Activated CD4-positive, alpha-beta T cell treated with anti-CD3 and anti-CD28 coated beads for 24 hours (primary cell): ENCODE results near the gene RPGR.
A peak's percentile ranks its signal among the peaks of the same experiment; 100 is the strongest.

Source experiments
- DNase-seq, 2 donors: peaks; one replicate each; pipeline ENCODE4 v3.0.0-alpha.2; 2020; ENCODE audit warnings: low read depth in 2 of 2

RPGR gene, protein sequence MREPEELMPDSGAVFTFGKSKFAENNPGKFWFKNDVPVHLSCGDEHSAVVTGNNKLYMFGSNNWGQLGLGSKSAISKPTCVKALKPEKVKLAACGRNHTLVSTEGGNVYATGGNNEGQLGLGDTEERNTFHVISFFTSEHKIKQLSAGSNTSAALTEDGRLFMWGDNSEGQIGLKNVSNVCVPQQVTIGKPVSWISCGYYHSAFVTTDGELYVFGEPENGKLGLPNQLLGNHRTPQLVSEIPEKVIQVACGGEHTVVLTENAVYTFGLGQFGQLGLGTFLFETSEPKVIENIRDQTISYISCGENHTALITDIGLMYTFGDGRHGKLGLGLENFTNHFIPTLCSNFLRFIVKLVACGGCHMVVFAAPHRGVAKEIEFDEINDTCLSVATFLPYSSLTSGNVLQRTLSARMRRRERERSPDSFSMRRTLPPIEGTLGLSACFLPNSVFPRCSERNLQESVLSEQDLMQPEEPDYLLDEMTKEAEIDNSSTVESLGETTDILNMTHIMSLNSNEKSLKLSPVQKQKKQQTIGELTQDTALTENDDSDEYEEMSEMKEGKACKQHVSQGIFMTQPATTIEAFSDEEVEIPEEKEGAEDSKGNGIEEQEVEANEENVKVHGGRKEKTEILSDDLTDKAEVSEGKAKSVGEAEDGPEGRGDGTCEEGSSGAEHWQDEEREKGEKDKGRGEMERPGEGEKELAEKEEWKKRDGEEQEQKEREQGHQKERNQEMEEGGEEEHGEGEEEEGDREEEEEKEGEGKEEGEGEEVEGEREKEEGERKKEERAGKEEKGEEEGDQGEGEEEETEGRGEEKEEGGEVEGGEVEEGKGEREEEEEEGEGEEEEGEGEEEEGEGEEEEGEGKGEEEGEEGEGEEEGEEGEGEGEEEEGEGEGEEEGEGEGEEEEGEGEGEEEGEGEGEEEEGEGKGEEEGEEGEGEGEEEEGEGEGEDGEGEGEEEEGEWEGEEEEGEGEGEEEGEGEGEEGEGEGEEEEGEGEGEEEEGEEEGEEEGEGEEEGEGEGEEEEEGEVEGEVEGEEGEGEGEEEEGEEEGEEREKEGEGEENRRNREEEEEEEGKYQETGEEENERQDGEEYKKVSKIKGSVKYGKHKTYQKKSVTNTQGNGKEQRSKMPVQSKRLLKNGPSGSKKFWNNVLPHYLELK

GRCh38 chrX:38327007-38327774 lies at the start of gene RPGR:
Gene RPGR, minus strand, starts transcription at chrX:38327509. Its CDS starts 142 bp downstream, at chrX:38327367.
- peak; percentile 80 to 81 for DNase-seq

GRCh38 chrX:38376747-38377146 lies 49.4 kb upstream of the RPGR start:
- no peak for DNase-seq

- no peak for DNase-seq
Measured at GRCh38 chrX:38375891-38376290, 48.6 kb upstream of the RPGR start.

DNA sequence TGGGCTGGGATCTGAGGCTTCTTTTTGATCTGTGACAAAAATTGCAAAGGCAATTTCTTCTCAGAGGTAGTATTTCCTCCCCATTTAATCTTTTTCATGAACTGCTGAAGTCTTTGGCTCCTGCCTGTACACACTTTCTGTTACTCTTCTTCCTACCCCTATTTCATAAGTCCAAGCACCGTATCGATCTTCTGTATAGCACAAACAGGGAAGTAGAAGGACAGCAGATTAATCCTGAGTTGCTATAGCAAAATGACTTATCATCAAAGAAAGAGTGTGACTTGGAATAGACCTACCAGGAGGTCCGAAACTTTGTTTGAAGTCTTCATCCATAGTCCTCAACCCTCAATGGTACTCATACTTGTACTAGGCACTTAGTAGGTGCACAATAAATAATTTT lies 47.1 kb upstream of the RPGR start:
- DNase-seq: no peak

DNA sequence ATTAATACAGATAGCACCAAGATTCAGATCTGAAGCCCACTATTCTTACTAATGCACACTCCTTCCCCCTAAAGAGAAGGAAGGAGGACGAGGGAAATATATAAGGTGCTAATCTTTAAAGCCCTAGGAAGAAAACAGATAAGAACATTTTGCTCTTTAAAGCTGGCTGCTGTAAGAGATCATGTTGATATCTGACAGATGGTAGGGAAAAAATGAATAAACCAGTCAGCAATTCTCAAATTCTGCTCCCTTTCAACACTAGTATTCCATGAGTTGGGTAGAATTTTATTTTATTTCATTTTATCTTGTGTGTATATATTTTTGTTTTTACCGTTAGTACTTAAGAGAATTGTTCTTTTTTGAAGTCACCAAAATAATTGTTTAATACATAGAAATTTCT lies 44.3 kb upstream of the RPGR start:
- DNase-seq: no peak

- DNase-seq: no peak
Measured at GRCh38 chrX:38368774-38369173, 41.5 kb upstream of the RPGR start.

DNA sequence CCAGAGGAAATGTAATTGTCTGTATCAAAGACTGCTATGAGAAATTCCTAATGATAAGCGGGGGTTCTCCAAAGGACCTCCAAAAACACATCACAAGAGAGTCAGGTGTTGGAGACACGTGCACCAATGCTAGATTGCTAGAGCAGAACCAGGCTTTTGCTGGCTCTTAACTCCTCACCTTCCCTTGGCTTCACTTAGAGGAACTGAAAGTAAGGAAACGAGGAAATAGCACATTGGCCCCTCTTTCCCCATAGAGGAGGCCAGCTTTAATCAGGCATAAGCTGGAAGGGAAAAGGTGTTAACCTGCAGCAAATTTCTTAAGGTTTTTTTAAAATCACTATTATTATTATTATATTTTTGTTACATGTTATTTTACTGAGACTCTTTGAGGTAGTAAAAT lies 38.6 kb upstream of the RPGR start:
- DNase-seq: no peak

GRCh38 chrX:38363046-38363445 lies 35.7 kb upstream of the RPGR start:
- DNase-seq: no peak

DNA sequence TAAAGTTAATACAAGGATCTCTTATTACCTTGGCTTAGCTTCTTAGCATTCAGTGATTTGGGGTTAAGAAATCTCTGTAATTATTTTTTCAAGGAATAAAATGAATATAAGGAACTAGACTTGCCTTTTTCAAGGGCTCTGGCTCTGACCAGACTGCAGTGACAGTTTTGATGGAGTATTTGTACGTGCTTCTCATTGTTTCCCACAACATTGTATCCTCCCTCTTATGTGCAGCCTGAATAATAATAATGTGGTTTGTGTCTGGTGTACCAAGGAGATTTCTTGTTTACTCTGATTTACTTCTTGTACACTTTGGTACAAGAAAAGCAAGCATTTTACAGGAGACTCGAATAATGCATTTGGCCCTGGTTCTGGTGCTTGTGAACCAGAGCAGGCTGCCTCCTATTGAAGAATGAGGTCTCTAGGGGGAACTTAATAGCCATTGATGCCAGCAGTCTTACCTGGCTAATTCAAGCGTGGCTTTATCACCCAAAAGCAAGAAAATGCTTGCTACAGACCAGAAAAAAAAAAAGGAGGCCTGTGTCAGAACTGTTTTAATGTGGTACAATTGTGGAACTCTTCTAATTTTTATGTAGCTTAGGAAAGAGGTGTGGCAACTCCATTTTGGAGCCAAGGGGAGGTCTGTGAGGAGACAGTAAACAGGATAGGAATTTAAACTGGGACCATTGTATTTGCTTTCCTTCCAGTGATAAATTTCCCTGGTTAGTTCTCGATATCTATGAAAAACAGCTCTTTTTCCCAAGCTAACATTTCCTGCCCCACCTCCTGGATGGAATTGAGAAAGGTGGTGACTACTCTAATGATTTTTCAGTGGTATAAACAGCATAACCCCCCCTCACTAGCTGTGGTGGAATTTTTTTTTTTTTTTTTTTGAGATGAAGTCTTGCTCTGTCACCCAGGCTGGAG lies 30.7 kb upstream of the RPGR start:
- DNase-seq: no peak

DNA sequence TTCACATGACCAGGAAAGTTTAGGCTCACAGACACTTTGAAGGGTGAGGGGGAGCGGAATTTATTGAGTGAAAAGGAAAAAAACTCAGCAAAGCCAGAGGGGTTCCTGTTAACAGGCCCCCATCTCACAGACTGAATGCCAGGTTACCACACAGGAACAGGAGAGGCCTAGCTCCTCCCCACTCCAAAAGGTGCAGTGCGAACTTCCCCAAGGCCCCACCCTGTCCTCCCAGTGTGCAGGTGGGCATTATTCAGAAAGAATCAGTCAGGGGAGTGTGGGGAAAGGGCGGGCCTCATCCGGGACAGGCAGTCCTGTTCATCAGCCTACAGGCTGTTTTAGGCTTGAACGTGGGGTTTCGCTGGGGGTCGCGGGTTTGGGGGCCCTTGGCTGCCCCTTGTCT lies 29.1 kb upstream of the RPGR start:
- DNase-seq: no peak

GRCh38 chrX:38352362-38352761 lies 25.1 kb upstream of the RPGR start, which contains the start of gene OTC:
Gene OTC, plus strand, starts transcription at chrX:38352604. Its CDS starts 93 bp downstream, at chrX:38352697.
- DNase-seq: no peak

GRCh38 chrX:38351346-38351745 lies 24.0 kb upstream of the RPGR start:
- DNase-seq: no peak

DNA sequence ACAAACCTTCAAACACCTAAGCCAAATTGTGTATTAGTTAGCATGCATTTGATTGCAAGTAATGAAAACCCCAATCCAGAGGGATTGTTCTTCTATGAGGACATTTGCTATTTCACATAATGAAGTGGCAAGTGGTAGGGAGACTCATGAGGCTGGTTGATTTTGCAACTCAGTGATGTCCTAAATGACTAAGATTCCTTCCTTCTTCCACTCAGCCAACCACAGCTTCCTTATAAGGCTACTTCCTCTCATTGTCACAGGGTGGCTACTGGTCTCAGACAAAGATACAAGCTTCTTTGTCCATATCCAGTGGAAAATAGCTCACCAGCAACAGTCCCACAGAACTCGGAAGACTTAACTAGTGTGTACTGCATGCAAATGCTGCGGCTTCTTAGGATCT lies 19.8 kb upstream of the RPGR start:
- no peak for DNase-seq

DNA sequence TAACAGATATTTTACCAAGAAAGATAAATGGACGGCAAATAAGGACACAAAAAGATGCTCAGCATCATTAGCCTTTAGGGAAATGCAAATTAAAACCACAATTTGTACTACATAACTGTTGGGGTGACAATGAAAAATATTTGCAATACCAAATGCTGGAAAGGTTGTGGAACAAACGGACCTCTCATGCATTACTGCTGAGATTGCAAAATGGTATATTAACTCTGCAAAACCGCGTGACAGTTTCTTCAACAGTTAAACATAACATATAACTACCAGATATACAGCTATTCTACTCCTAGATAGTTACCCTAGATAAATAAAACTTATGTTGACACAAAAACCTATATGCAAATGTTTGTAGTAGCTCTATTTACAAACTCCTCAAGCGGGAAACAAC lies 18.8 kb upstream of the RPGR start:
- no peak for DNase-seq

DNA sequence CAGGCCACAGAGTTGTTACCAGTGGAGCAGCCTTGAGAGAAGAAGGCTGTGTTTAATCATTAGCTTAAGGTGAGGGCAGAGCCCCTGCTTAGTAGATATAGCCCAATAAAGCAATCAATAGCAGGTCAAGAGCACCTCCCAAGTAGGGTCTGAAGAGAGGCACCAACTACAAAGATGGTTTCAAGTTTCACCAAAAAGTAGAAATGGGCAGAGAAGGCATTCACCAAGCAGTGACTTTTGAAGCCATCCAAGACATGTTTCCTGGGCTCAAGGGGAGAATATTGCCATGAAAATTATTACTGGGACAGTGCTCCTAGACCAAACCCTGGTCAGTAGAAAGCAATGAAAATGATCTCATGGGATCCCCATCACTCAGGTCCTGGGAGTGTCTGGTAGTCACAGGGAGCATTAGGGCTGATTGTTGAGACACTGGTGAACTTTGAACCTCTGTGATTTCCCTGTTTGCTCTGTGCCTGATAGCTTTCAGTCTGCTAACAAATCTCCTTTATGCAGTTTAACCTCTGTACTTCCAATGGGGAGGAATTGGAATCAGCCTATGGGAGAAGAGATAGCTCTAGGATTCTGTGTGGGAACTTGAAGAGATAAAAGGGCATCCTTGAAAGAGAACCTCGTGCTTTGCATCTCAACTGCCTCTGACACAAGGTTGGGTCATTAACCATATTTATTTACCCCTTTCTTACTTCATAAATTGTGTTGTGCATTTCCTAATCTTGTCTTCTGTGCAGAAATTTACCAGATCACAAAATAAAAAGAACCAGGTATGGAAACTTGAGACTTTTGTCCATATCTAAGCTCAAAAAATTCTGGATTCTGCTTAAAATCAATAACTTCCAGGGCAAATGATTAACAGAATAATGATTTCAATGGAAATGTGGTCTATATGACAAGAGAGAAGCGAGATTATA lies 15.8 kb upstream of the RPGR start:
- DNase-seq: no peak

DNA sequence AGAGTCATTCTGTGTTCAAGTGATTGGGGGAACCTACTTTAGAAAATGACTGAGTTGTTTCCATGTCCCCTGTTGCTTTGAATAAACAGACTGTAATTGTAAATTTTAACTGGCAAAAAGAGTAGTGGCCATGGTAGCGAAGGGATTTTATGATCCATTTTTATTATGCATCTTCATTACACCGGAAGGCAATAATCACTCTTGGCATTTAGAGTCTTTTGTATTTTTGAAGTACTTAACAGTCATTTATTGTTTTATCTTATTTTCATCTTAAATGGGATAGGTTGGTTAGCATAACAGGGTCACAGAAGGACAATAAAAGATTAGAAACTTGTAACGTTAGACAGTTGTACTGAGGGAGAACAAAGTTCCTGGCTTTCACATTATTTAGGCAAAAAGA lies 14.1 kb upstream of the RPGR start:
- DNase-seq: no peak

- DNase-seq: no peak
Measured at GRCh38 chrX:38336538-38337240, 9.4 kb upstream of the RPGR start.

DNA sequence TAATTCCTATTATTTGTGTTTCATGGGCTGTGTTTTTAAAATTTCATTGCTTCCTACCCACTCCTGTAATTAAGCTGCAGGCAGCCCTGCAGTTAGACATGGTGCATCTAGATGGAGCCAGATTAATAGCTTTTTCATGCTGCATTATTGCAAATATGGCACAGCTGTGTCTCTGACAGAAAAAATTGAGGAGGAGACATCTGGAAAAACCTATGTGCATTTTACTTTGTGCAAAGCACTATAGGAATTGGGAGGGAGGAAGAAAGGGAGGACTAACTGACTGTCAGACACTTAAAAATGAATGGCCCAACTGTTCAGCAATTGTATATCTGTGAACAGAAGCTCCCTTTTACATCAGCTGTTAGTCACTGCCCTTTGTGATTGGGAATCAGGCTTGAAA lies 8.1 kb upstream of the RPGR start:
- no peak for DNase-seq

DNA sequence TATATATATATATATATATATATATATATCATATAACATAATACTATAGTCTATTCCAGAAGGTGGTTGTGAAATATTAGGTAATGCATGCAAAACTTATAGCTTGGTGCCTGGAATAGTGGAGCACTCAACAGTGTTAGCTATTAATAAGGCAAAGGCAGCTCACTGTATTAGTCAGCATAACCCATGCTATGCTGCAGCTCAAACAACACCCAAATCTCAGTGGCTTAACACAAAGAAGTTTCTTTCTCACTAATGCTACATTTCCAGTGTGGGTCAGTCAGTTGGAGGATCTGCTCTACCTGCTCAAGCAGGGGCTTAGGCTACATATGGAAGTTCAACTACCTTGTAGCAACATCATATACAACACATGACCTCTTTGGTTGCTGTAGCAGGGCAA lies 5.2 kb upstream of the RPGR start:
- DNase-seq: no peak
